HepG2 (cell line): ENCODE results near the gene CTAG1A. TPM values are rescaled to one million over a fixed set of nuclear protein-coding genes. Genes with fewer than 3 reads are reported as not detected.

Source experiments
- ELF3 ChIP-seq: IDR thresholded peaks from 2 replicates; pipeline ENCODE4 v1.6.1; 2016; ENCODE audit warnings: missing genetic modification reagents, missing compliant biosample characterization
- FOXA1 ChIP-seq, 2 experiments: fragments of 450-650 bp in 1 of 2; sonication (generic) in 1 of 2; formaldehyde crosslinking in 1 of 2; IDR thresholded peaks; 2 replicates each; pipeline versions ENCODE4 v1.4.0 to v1.6.1; 2016 to 2020; ENCODE audit warnings: missing genetic modification reagents in 1 of 2
- GTF2F1 ChIP-seq: fragments of 150-350 bp; IDR thresholded peaks from 2 replicates; pipeline ENCODE4 v1.6.1; 2014; ENCODE audit warnings: low read length
- LCORL ChIP-seq, 2 experiments: fragments of 450-650 bp in 1 of 2; sonication (generic) in 1 of 2; formaldehyde crosslinking in 1 of 2; IDR thresholded peaks; 2 replicates each; pipeline versions ENCODE4 v1.5.0 to v1.6.1; 2017 to 2020; ENCODE audit warnings: antibody characterized with exemption in 1 of 2, missing genetic modification reagents in 1 of 2
- MAZ ChIP-seq, 2 experiments: sonication (generic) in 1 of 2; formaldehyde crosslinking in 1 of 2; IDR thresholded peaks; 2 replicates each; pipeline versions ENCODE4 v1.5.0 to v1.6.1; 2012 to 2020; ENCODE audit warnings: low read depth in 2 of 2, mild to moderate bottlenecking in 2 of 2, borderline replicate concordance in 1 of 2, improper control_type of control experiment in 1 of 2, low read length in 1 of 2, missing genetic modification reagents in 1 of 2, moderate library complexity in 1 of 2
- SAP130 ChIP-seq: IDR thresholded peaks from 2 replicates; pipeline ENCODE4 v1.6.1; 2016; ENCODE audit warnings: low read depth
- SIX4 ChIP-seq: sonication (generic); formaldehyde crosslinking; IDR thresholded peaks from 2 replicates; pipeline ENCODE4 v1.4.0; 2020; ENCODE audit warnings: missing genetic modification reagents
- TBL1XR1 ChIP-seq: fragments of 150-350 bp; IDR thresholded peaks from 2 replicates; pipeline ENCODE4 v1.6.1; 2014; ENCODE audit warnings: borderline replicate concordance, low read length; ENCODE audit not compliant: partially characterized antibody
- ZBTB1 ChIP-seq: sonication (generic); formaldehyde crosslinking; IDR thresholded peaks from 2 replicates; pipeline ENCODE4 v1.4.0; 2020; ENCODE audit warnings: missing genetic modification reagents, borderline replicate concordance
- ZKSCAN1 ChIP-seq: fragments of 150-350 bp; IDR thresholded peaks from 2 replicates; pipeline ENCODE4 v1.6.1; 2014; ENCODE audit warnings: low read length
- ZNF263 ChIP-seq: sonication (generic); formaldehyde crosslinking; IDR thresholded peaks from 2 replicates; pipeline ENCODE4 v1.4.0; 2020; ENCODE audit warnings: missing genetic modification reagents
- ZNF274 ChIP-seq: sonication (generic); formaldehyde crosslinking; IDR thresholded peaks from 2 replicates; pipeline ENCODE4 v1.5.1; 2020; ENCODE audit warnings: mild to moderate bottlenecking, missing genetic modification reagents
- ZNF383 ChIP-seq: sonication (generic); formaldehyde crosslinking; IDR thresholded peaks from 2 replicates; pipeline ENCODE4 v1.4.0; 2020; ENCODE audit warnings: missing genetic modification reagents, mild to moderate bottlenecking, borderline replicate concordance
- ZNF510 ChIP-seq: sonication (generic); formaldehyde crosslinking; IDR thresholded peaks from 2 replicates; pipeline ENCODE4 v1.4.0; 2020; ENCODE audit warnings: low read depth, mild to moderate bottlenecking, missing genetic modification reagents
- ZNF747 ChIP-seq: sonication (generic); formaldehyde crosslinking; IDR thresholded peaks from 2 replicates; pipeline ENCODE4 v1.8.1; 2023; ENCODE audit warnings: missing genetic modification reagents, mild to moderate bottlenecking, borderline replicate concordance
- polyA plus RNA-seq, 8 experiments: library from polyadenylated mRNA; depleted of rRNA in 3 of 8; stranded (reverse) in 7 of 8; unstranded in 1 of 8; fragments of >200 nt; fragmentation: Illumina TruSeq in 4 of 8; extraction: Trizol in 4 of 8; gene quantifications; 2 replicates each; pipeline versions ENCODE4 v1.2.1 to v1.2.3, GENCODE V29; 2011 to 2016; ENCODE audit warnings: low read depth in 4 of 8, missing spikeins in 1 of 8, mixed read lengths in 1 of 8; ENCODE audit not compliant: insufficient read depth in 1 of 8
- total RNA-seq, 5 experiments: library from RNA; depleted of rRNA; stranded (reverse); fragments of >200 nt; fragmentation: Illumina TruSeq; extraction: Trizol; gene quantifications; 2 replicates each; pipeline ENCODE4 v1.2.3, GENCODE V29; 2016; ENCODE audit warnings: low read depth in 1 of 5
- TF ChIP-seq, protein P1 (sequence below): sonication (generic); formaldehyde crosslinking; IDR thresholded peaks from 2 replicates; pipeline ENCODE4 v1.9.0; 2022; ENCODE audit warnings: missing genetic modification reagents, mild to moderate bottlenecking, borderline replicate concordance
- TF ChIP-seq, protein P2 (sequence below): sonication (generic); formaldehyde crosslinking; IDR thresholded peaks from 2 replicates; pipeline ENCODE4 v1.4.0; 2020; ENCODE audit warnings: mild to moderate bottlenecking, missing genetic modification reagents

CTAG1A gene
- total and polyA plus RNA-seq, 2 of the 13 experiments (the other 11 are each of a cell fraction or from before 2014, with no cell fraction given): not detected

DNA sequence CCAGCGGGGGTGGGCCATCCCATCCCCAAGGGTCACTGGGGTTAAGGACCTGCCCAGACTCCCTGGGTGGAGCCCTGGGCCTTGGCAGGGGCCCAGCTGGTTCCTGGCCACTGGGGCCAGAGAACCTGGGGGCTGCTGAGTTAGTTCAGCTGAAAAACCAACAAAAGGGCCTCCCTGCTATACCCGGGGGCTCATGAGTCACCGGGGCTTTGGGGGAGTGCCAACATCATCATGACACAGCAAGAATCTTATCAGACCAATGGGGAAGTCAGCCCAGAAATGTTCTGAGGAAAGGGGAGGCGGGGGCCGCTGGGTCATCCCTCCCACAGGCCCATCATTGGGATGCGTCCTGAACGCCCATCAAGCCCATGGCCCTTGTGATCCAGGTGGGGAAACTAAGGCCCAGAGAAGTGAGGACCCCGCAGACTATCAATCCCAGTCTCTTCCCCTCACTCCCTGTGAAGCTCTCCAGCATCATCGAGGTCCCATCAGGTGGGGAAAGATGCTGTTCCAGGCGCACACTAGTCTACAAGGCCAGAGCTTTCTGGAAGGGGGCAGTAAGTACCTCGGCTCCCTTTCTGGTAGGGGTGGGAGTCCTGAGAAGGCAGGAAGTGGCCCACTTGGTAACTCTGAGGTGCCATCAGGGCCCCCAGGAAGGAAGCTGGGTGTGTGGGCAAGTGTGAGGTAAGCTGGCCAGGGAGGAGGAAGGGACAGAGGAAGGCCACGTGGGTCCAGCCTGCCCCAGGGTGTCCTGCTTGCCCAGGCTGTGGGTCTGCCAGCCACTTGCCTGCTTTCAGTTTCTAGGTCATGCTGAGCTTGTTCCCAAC lies 42.8 kb upstream of the CTAG1A start (continued):
- TF ChIP-seq ZNF274 (no peak), LCORL (IDR thresholded peaks at IDR 0.05) (no peak), LCORL (CRISPR knock-in tag; IDR thresholded peaks at IDR 0.05) (peak; percentile 71; the same call in 1 of the 2 replicates), ZNF510 (CRISPR knock-in tag) (no peak), ZNF263 (CRISPR knock-in tag) (no peak), ZNF383 (CRISPR knock-in tag) (0 out of 2 replicates have a peak, but pooled peaks have one; percentile 26), SAP130 (CRISPR knock-in tag) (peak; percentile 82), SIX4 (CRISPR knock-in tag) (no peak), FOXA1 (IDR thresholded peaks at IDR 0.05) (no peak), FOXA1 (CRISPR knock-in tag; IDR thresholded peaks at IDR 0.05) (peak; percentile 43; the same call in 1 of the 2 replicates), ZKSCAN1 (no peak), TBL1XR1 (no peak), ZBTB1 (CRISPR knock-in tag) (no peak), GTF2F1 (no peak), MAZ (IDR thresholded peaks at IDR 0.05; ENCODE audit: borderline replicate concordance, low read depth, low read length) (peak; percentile 21; the same call in 1 of the 2 replicates), MAZ (CRISPR knock-in tag; IDR thresholded peaks at IDR 0.05; ENCODE audit: low read depth) (peak; percentile 56; the same call in 1 of the 2 replicates), ELF3 (no peak; the same call in 1 of the 2 replicates), ZNF747 (CRISPR knock-in tag) (no peak)
- TF ChIP-seq, protein P1, sequence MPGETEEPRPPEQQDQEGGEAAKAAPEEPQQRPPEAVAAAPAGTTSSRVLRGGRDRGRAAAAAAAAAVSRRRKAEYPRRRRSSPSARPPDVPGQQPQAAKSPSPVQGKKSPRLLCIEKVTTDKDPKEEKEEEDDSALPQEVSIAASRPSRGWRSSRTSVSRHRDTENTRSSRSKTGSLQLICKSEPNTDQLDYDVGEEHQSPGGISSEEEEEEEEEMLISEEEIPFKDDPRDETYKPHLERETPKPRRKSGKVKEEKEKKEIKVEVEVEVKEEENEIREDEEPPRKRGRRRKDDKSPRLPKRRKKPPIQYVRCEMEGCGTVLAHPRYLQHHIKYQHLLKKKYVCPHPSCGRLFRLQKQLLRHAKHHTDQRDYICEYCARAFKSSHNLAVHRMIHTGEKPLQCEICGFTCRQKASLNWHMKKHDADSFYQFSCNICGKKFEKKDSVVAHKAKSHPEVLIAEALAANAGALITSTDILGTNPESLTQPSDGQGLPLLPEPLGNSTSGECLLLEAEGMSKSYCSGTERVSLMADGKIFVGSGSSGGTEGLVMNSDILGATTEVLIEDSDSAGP (CRISPR knock-in tag): peak; percentile 11; the same call in 1 of the 2 replicates
- TF ChIP-seq, protein P2, sequence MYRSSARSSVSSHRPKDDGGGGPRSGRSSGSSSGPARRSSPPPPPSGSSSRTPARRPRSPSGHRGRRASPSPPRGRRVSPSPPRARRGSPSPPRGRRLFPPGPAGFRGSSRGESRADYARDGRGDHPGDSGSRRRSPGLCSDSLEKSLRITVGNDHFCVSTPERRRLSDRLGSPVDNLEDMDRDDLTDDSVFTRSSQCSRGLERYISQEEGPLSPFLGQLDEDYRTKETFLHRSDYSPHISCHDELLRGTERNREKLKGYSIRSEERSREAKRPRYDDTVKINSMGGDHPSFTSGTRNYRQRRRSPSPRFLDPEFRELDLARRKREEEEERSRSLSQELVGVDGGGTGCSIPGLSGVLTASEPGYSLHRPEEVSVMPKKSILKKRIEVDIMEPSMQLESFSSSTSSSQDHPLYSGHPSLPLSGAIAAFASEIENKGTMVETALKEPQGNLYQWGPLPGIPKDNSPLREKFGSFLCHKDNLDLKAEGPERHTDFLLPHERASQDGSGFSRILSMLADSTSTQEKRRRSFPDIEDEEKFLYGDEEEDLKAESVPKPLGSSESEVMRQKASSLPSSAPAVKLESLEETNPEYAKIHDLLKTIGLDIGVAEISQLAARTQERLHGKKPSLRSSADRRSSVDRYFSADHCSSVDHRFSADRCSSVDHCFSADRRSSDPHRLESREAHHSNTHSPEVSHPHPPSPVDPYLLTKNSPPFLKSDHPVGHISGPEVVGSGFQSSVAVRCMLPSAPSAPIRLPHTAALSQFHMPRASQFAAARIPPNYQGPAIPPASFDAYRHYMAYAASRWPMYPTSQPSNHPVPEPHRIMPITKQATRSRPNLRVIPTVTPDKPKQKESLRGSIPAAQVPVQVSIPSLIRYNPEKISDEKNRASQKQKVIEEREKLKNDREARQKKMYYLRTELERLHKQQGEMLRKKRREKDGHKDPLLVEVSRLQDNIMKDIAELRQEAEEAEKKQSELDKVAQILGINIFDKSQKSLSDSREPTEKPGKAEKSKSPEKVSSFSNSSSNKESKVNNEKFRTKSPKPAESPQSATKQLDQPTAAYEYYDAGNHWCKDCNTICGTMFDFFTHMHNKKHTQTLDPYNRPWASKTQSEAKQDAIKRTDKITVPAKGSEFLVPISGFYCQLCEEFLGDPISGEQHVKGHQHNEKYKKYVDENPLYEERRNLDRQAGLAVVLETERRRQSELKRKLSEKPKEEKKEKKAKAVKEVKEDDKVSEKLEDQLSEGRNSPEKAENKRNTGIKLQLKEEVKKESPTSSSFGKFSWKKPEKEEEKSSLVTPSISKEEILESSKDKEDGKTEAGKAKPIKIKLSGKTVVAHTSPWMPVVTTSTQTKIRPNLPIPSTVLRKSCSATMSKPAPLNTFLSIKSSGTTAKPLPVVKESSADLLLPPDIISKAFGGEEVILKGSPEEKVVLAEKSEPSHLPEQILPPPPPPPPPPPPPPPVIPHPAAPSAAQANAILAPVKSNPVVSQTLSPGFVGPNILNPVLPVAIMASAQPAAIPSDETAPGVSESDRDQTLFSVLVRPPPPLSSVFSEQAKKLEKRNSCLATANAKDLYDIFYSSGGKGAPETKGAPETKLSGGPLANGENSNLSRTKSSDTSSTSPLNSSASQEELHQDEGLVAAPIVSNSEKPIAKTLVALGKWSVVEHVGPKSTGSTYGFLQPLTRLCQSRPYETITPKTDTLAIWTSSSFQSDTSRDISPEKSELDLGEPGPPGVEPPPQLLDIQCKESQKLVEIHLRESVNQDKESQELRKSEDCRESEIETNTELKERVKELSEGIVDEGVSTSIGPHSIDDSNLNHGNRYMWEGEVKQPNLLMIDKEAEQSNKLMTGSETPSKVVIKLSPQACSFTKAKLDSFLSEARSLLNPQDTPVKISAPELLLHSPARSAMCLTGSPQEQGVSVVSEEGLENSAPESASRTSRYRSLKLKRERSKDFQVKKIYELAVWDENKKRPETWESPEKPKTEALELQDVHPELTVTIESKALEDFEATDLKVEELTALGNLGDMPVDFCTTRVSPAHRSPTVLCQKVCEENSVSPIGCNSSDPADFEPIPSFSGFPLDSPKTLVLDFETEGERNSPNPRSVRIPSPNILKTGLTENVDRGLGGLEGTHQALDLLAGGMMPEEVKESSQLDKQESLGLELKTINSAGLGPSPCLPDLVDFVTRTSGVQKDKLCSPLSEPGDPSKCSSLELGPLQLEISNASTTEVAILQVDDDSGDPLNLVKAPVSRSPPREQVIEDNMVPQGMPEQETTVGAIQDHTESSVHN (CRISPR knock-in tag): no peak
